NCI-H1930 (cell line): ENCODE results near the gene C1orf174.
A peak's percentile ranks its signal among the peaks of the same experiment; 100 is the strongest.

Source experiments
- DNase-seq, 2 experiments: peaks; one replicate each; lab custom pipeline; 2025; lab: John Stamatoyannopoulos, UW

Gene C1orf174

GRCh38 chr1:3900150-3900968 lies at the start of gene C1orf174:
Gene C1orf174, minus strand, starts transcription at chr1:3900272. Its CDS starts 86 bp downstream, at chr1:3900186.
- peak; percentile 94 to 99 for DNase-seq

GRCh38 chr1:3948344-3948743 lies 48.3 kb upstream of the C1orf174 start:
- no peak for DNase-seq

GRCh38 chr1:3945916-3946840 lies 46.1 kb upstream of the C1orf174 start:
- no peak for DNase-seq

DNA sequence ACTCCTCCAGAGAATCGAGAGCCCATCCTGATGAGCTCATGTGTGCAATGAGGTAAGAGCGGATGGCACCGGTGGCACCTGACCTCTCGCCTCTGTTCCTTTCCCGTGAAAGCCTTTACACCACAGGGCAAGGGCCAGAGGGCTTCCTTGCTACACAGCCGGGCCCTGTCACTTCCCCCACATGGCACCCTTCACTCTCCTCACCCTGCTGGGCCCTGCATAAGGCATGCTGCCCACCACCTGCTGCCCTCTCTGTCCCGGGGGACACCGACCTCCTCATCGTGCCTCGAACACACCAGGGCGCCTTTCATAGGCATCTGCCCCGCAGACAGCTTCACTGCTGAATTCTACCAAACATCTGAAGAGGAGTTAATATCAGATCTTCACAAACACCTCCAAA lies 45.1 kb upstream of the C1orf174 start:
- DNase-seq, result no peak

GRCh38 chr1:3944578-3945125 lies 44.6 kb upstream of the C1orf174 start:
- no peak for DNase-seq

DNA sequence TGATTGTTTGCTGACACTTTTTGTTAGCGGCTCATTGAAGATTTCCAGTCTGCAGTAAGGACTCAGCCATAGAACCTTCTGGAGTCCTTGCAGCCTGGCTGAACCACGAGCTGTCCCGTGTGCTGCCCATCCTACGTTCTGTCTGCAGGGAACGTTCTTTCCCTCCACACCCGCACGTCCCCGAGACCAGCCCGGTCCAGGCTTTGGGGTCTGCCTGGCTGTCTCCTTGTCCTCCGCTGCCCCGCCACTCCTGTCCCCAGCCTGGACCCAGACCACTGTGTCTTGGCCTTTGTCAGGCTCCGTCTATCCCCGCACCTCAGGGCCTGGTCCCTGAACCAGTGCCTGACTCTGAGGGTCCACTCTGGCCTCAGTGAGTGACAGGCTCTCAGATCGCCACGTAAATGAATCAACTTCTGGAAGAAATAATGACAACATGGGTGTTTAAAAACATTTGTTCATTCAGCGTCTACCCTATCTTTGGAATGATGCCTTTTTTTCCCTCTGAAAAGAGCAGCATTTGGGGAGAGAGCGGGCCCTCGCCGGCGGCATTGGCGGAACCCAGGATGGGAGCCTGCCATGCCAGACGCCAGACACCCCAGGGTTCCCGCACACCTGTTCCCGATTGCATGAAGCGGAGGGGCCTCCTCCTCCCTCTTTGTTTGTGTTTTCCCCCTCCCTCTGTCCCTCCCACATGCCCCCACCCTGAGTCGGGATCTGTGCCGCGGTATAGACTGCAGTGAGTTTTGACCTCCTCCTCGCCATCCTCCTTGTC lies 43.9 kb upstream of the C1orf174 start:
- DNase-seq, result no peak

- no peak for DNase-seq
Measured at GRCh38 chr1:3943123-3943431, 43.0 kb upstream of the C1orf174 start.

- no peak for DNase-seq
Measured at GRCh38 chr1:3942416-3943122, 42.5 kb upstream of the C1orf174 start.

- DNase-seq, result no peak
Measured at GRCh38 chr1:3940754-3941345, 40.8 kb upstream of the C1orf174 start.

DNA sequence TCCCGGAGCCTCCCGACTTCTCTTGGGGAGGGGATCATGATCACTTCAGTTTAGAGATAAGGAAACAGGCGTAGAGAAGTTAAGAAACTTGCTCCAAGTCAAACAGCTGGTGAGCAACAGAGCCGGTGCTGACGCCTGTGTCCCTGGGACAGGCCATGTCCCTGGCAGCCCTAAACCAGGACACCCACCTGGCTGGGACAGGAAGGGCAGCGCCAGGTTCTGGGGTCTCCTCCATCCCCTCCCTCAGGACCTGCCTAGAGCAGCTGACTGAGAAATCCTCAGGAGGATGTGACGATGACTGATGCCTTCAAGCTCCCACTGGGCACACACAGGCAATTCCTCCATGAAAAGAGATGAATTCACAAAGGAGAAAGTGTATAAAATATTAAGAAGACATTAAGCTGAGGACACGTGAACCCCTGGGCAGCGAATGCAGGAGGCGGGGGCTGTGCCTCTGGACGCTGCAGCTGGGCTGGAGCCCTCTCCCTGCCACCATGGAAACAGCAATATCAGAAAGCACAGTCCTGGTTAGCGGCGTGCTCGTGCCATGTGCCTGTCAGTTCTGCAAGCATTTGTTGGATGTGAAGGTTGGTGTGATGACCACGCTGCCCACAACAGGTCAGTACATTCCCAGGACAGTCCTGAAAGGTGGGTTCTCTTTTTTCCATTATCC lies 40.1 kb upstream of the C1orf174 start:
- DNase-seq, result no peak

DNA sequence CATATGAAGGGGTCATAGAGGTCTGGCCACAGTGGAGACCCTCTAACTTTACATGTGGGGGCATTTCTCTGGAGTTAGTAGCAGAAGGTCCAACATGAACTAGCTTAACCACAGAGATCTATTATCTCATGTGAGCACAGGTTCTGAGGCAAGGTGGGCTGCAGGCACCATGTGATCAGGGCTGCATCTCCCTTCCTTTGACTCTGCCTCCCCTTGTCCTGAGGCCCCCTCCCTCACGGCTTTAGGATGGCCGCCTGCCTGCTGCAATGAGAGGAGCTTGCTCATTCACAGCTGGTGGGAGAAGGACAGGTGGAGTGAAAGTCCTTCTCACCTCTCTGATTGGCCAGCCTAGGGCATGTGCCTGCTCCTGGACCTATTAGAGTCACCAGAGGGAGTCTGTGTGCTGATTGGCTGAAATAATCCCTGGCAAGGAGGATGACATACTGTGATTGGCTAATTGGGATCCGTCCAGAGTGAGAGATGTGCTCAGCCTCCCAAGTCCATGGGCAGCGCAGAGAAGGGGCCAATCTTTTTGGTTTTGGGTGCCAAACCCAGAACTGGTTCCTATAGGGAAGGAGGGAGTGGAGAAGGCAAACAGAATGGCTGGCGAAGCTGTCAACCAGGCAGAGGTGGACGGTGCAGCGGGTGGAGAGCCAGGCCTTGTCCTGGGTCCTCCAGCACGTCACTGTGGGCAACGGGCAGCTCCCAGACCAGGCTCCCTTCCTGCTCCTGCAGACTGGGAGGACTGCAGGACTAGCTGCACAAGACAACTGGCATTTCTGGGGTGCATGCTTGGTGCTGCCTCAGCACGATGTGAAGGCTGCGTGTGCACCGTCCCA lies 39.4 kb upstream of the C1orf174 start:
- DNase-seq, result no peak

GRCh38 chr1:3932156-3932919 lies 32.3 kb upstream of the C1orf174 start:
- DNase-seq, result no peak

GRCh38 chr1:3931007-3931912 lies 31.2 kb upstream of the C1orf174 start:
- DNase-seq, result no peak

- no peak for DNase-seq
Measured at GRCh38 chr1:3930301-3931006, 30.4 kb upstream of the C1orf174 start.

GRCh38 chr1:3929126-3929525 lies 29.1 kb upstream of the C1orf174 start:
- DNase-seq, result no peak

DNA sequence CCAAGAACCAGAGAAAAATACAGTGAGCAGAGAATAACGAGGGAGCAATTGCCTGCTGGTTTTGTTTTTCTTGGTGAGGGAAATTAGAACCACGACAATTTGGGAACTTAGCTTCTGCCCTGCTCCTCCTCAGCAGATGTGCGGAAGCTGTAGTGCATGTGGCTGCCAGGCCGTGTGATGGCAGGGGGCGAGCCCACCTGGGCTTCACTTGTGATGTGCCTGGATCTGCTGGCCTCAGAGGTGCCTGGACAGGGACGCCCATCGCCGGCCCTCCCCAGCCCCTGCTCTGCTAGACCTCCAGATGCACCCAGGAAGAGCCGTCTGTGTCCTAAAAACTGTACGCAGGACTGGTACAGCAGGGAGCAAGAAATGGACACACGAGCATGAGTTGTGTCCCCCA lies 28.5 kb upstream of the C1orf174 start:
- no peak for DNase-seq

- no peak for DNase-seq
Measured at GRCh38 chr1:3926956-3927355, 26.9 kb upstream of the C1orf174 start.
